Hepatocyte (in vitro differentiated cells): ENCODE data around the gene CABCOCO1. TPM values are rescaled to one million over a fixed set of nuclear protein-coding genes. Genes with fewer than 3 reads are reported as not detected.
A peak's percentile ranks its signal among the peaks of the same experiment; 100 is the strongest.

Experiments
- DNase-seq: peaks from one replicate; pipeline ENCODE4 v3.0.0-alpha.2; 2016; ENCODE audit warnings: low spot score
- H2AFZ ChIP-seq: fragments of 200-600 bp; sonication (generic); 2 replicates; pipeline ENCODE4 v1.6.0; 2016; ENCODE audit warnings: antibody characterized with exemption, mild to moderate bottlenecking
- H3K27ac ChIP-seq: fragments of 200-600 bp; sonication (generic); 2 replicates; pipeline ENCODE4 v1.5.1; 2016; ENCODE audit warnings: mild to moderate bottlenecking
- H3K27me3 ChIP-seq: fragments of 200-600 bp; sonication (generic); 2 replicates; pipeline ENCODE4 v1.6.1; 2016
- H3K36me3 ChIP-seq: fragments of 200-600 bp; sonication (generic); replicated peaks from 2 replicates; pipeline ENCODE4 v1.5.1; 2016; ENCODE audit warnings: low read depth; ENCODE audit not compliant: insufficient read depth
- H3K4me1 ChIP-seq: fragments of 200-600 bp; sonication (generic); 2 replicates; pipeline ENCODE4 v1.5.1; 2016; ENCODE audit warnings: mild to moderate bottlenecking, moderate library complexity; ENCODE audit not compliant: insufficient read depth
- H3K4me2 ChIP-seq: fragments of 200-600 bp; sonication (generic); 2 replicates; pipeline ENCODE4 v1.6.0; 2016
- H3K4me3 ChIP-seq: fragments of 200-600 bp; sonication (generic); 2 replicates; pipeline ENCODE4 v1.5.1; 2016; ENCODE audit warnings: mild to moderate bottlenecking
- H3K79me2 ChIP-seq: fragments of 200-600 bp; sonication (generic); 2 replicates; pipeline ENCODE4 v1.6.0; 2017; ENCODE audit warnings: mild to moderate bottlenecking
- H3K9me2 ChIP-seq: fragments of 200-600 bp; sonication (generic); replicated peaks from 2 replicates; pipeline ENCODE4 v1.6.0; 2017; ENCODE audit warnings: mild to moderate bottlenecking; ENCODE audit not compliant: insufficient read depth
- H3K9me3 ChIP-seq: fragments of 200-600 bp; sonication (generic); 2 replicates; pipeline ENCODE4 v1.5.1; 2016; ENCODE audit warnings: low read depth, mild to moderate bottlenecking
- H4K20me1 ChIP-seq: fragments of 200-600 bp; sonication (generic); 2 replicates; pipeline ENCODE4 v1.6.0; 2016; ENCODE audit warnings: mild to moderate bottlenecking; ENCODE audit not compliant: insufficient read depth, poor library complexity, severe bottlenecking
- CTCF ChIP-seq: fragments of 200-600 bp; sonication (generic); IDR thresholded peaks from 2 replicates; pipeline ENCODE4 v1.5.1; 2016; ENCODE audit warnings: antibody characterized with exemption, mild to moderate bottlenecking; ENCODE audit not compliant: poor library complexity
- EZH2 ChIP-seq: fragments of 200-600 bp; sonication (generic); IDR thresholded peaks from 2 replicates; pipeline ENCODE4 v1.6.1; 2016; ENCODE audit warnings: antibody characterized with exemption, mild to moderate bottlenecking, borderline replicate concordance
- EZH2phosphoT487 ChIP-seq: fragments of 200-600 bp; sonication (generic); IDR thresholded peaks from one replicate; pipeline ENCODE4 v1.6.1; 2018; ENCODE audit warnings: antibody characterized with exemption, mild to moderate bottlenecking, low read depth, moderate library complexity; ENCODE audit not compliant: unreplicated experiment, severe bottlenecking
- WGBS: methylation state at CpG from one replicate; pipeline ENCODE4 v1.1.6; 2016; ENCODE audit warnings: low lambda C conversion rate; ENCODE audit errors: missing lambda C conversion rate; 5-methylcytosine and 5-hydroxymethylcytosine counted together
- polyA plus RNA-seq: library from polyadenylated mRNA; unstranded; fragments of >200 nt; fragmentation: Nextera tagmentation; extraction: Ambion mirVana; gene quantifications from 2 replicates; pipeline ENCODE4 v1.2.1, GENCODE V29; 2016
- total RNA-seq: library from RNA; depleted of rRNA; stranded (reverse); fragments of >200 nt; gene quantifications from 2 replicates; pipeline ENCODE4 v1.2.3, GENCODE V29; 2014

CABCOCO1 gene
- total and polyA plus RNA-seq, 2 experiments from 2014 or later: 1.4 to 1.6 TPM

GRCh38 chr10:61635932-61636331, 26.8 kb upstream of the CABCOCO1 start:
- H3K27me3 ChIP-seq: no peaks in the 10 kb centered on the region
- no peak overlapping the region for H3K4me2 ChIP-seq
- H3K36me3 ChIP-seq: no peaks in the 10 kb centered on the region
- H3K4me1 ChIP-seq: no peaks in the 10 kb centered on the region
- TF ChIP-seq CTCF (no peak), EZH2phosphoT487 (no peak), EZH2 (no peak)
- no peak overlapping the region for H3K27ac ChIP-seq
- H3K4me3 ChIP-seq: no peak overlapping the region
- H3K9me3 ChIP-seq: no peaks in the 10 kb centered on the region
- DNase-seq: no peak
- H3K9me2 ChIP-seq: no peaks in the 10 kb centered on the region
- H2AFZ ChIP-seq: no peak overlapping the region
- no peaks in the 10 kb centered on the region for H4K20me1 ChIP-seq
- H3K79me2 ChIP-seq: no peaks in the 10 kb centered on the region

- H3K9me2 ChIP-seq: no peaks in the 10 kb centered on the region
- DNase-seq: no peak
- H3K36me3 ChIP-seq: no peaks in the 10 kb centered on the region
- 73% methylated on average over 4 of the region's 4 CpGs for WGBS
- no peaks in the 10 kb centered on the region for H3K9me3 ChIP-seq
- H3K4me2 ChIP-seq: no peak overlapping the region
- TF ChIP-seq EZH2 (no peak), CTCF (no peak), EZH2phosphoT487 (no peak)
- no peaks in the 10 kb centered on the region for H4K20me1 ChIP-seq
- no peak overlapping the region for H3K27ac ChIP-seq
- H3K4me1 ChIP-seq: no peaks in the 10 kb centered on the region
- H3K27me3 ChIP-seq: no peaks in the 10 kb centered on the region
- H3K79me2 ChIP-seq: no peaks in the 10 kb centered on the region
- H2AFZ ChIP-seq: no peak overlapping the region
- no peak overlapping the region for H3K4me3 ChIP-seq
These were observed 22.8 kb upstream of the CABCOCO1 start for GRCh38 chr10:61639952-61640351.

GRCh38 chr10:61640856-61641255, 21.9 kb upstream of the CABCOCO1 start:
- Histone ChIP-seq H3K9me3 (no peaks in the 10 kb centered on the region), H2AFZ (no peak overlapping the region), H3K4me1 (no peaks in the 10 kb centered on the region), H3K27me3 (no peaks in the 10 kb centered on the region), H3K4me2 (no peak overlapping the region), H4K20me1 (no peaks in the 10 kb centered on the region), H3K79me2 (no peaks in the 10 kb centered on the region), H3K36me3 (no peaks in the 10 kb centered on the region), H3K4me3 (no peak overlapping the region), H3K27ac (no peak overlapping the region), H3K9me2 (no peaks in the 10 kb centered on the region)
- 70% methylated on average over 3 of the region's 3 CpGs for WGBS
- no peak for DNase-seq
- TF ChIP-seq EZH2 (no peak), EZH2phosphoT487 (no peak), CTCF (no peak)

GRCh38 chr10:61642150-61642571, 20.6 kb upstream of the CABCOCO1 start:
- no peak for DNase-seq
- TF ChIP-seq CTCF (no peak), EZH2phosphoT487 (no peak), EZH2 (no peak)
- H3K4me3 ChIP-seq: no peak overlapping the region
- no peaks in the 10 kb centered on the region for H3K9me3 ChIP-seq
- WGBS: 61% methylated on average over 2 of the region's 2 CpGs
- no peaks in the 10 kb centered on the region for H3K27me3 ChIP-seq
- no peaks in the 10 kb centered on the region for H3K9me2 ChIP-seq
- H2AFZ ChIP-seq: no peak overlapping the region
- peak overlapping the region; percentile 1 for H3K4me2 ChIP-seq
- no peaks in the 10 kb centered on the region for H3K36me3 ChIP-seq
- H3K27ac ChIP-seq: peak overlapping the region; percentile 37
- no peaks in the 10 kb centered on the region for H3K4me1 ChIP-seq
- H3K79me2 ChIP-seq: no peaks in the 10 kb centered on the region
- H4K20me1 ChIP-seq: no peaks in the 10 kb centered on the region
